WTC11 (cell line): ENCODE results near the gene PGP. TPM values are rescaled to one million over a fixed set of nuclear protein-coding genes. Genes with fewer than 3 reads are reported as not detected.

Experiments
- ATAC-seq: fragments of 200-7000 bp; cut with Tn5 transposase; 2 replicates; pipeline ENCODE4 v1.10.0; 2021; ENCODE audit warnings: mild to moderate bottlenecking, moderate library complexity
- CTCF ChIA-PET: fragments of 300-600 bp; sonication (Branson Sonifier 250); formaldehyde crosslinking; loops from one replicate; lab custom pipeline; 2021; ENCODE audit warnings: antibody characterized with exemption; lab: Charles Lee
- POLR2A ChIA-PET: fragments of 350-600 bp; sonication (Branson Sonifier 250); formaldehyde crosslinking; loops from one replicate; lab custom pipeline; 2021; ENCODE audit warnings: antibody characterized with exemption; lab: Charles Lee
- DNase-seq: peaks from one replicate; pipeline ENCODE4 v3.0.0; 2021; ENCODE audit warnings: low spot score
- H3K27ac Mint-ChIP-seq: 2 replicates; pipeline ENCODE4 v1.8.0; 2021; ENCODE audit warnings: mixed read lengths
- H3K27me3 Mint-ChIP-seq: 2 replicates; pipeline ENCODE4 v1.8.0; 2021; ENCODE audit warnings: low read depth, mild to moderate bottlenecking, moderate library complexity, mixed read lengths
- H3K36me3 Mint-ChIP-seq: 2 replicates; pipeline ENCODE4 v1.8.0; 2021; ENCODE audit warnings: mixed read lengths
- H3K4me1 Mint-ChIP-seq: 2 replicates; pipeline ENCODE4 v1.8.0; 2022; ENCODE audit warnings: mixed read lengths
- H3K4me3 Mint-ChIP-seq: 2 replicates; pipeline ENCODE4 v1.8.0; 2021; ENCODE audit warnings: mild to moderate bottlenecking, moderate library complexity, mixed read lengths
- H3K9me3 Mint-ChIP-seq: 2 replicates; pipeline ENCODE4 v1.8.0; 2021; ENCODE audit warnings: mixed read lengths
- CBFB ChIP-seq: sonication (generic); formaldehyde crosslinking; IDR thresholded peaks from 2 replicates; pipeline ENCODE4 v1.8.1; 2022; ENCODE audit warnings: mild to moderate bottlenecking, low read depth, missing genetic modification reagents
- SOX15 ChIP-seq: fragments of 250-450 bp; sonication (Bioruptor Pico); IDR thresholded peaks from 2 replicates; pipeline ENCODE4 v1.9.0; 2021; ENCODE audit warnings: mild to moderate bottlenecking
- ZNF219 ChIP-seq: sonication (generic); formaldehyde crosslinking; IDR thresholded peaks from 2 replicates; pipeline ENCODE4 v1.8.0; 2023; ENCODE audit warnings: missing genetic modification reagents, mild to moderate bottlenecking, borderline replicate concordance
- ZNF263 ChIP-seq: sonication (generic); formaldehyde crosslinking; IDR thresholded peaks from 2 replicates; pipeline ENCODE4 v1.8.1; 2022; ENCODE audit warnings: low read depth, mild to moderate bottlenecking, moderate library complexity, missing genetic modification reagents
- ZNF425 ChIP-seq: fragments of 250-450 bp; sonication (Bioruptor Pico); conservative IDR thresholded peaks from 2 replicates; pipeline ENCODE4 v1.9.0; 2021; ENCODE audit warnings: mild to moderate bottlenecking
- total RNA-seq: library from RNA; stranded (reverse); gene quantifications from 3 replicates; pipeline ENCODE4 v1.2.3, GENCODE V29; 2021
- TF ChIP-seq, protein P1 (sequence below): sonication (generic); formaldehyde crosslinking; IDR thresholded peaks from 2 replicates; pipeline ENCODE4 v1.8.0; 2023; ENCODE audit warnings: mild to moderate bottlenecking, missing genetic modification reagents
- TF ChIP-seq, protein P2 (sequence below): sonication (generic); formaldehyde crosslinking; IDR thresholded peaks from 2 replicates; pipeline ENCODE4 v1.8.1; 2022; ENCODE audit warnings: mild to moderate bottlenecking, moderate library complexity, missing genetic modification reagents

The PGP gene
- total RNA-seq, 1 experiment from 2014 or later, result 39.5 TPM

DNA sequence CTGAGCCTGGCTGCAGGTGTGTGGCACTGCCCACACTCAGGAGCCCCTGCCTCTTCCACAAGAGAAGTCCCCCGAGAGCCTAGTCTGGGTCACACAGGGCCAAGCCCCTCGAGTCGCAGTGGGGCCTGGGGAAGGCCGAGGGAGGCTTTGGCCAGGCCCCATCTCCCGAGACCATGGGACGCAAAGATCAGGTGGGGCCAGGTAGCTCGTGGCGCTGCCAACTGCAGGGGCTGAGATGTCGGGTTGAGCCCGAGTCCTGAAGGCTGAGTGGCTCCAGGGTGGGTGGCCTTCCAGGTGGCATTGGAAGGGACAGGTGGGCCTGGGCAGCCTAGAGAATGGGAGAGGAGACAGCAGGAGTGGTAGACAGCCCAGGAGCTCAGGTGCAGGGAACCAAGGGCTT, 52.7 kb downstream of the PGP start:
- POLR2A ChIA-PET, result no interaction called here

More for the DNA sequence above, 52.7 kb downstream of the PGP start:
- H3K9me3 Mint-ChIP-seq, result no peaks in the 10 kb centered on the region
- DNase-seq (no peak), ATAC-seq (no peak)
- no peak overlapping the region for H3K4me3 Mint-ChIP-seq
- CTCF ChIA-PET, result interaction anchor here (0.8 kb wide), 1 partner anchor 33 kb away, joined by 3 read pairs; no protein-coding TSS in a partner anchor
- no peaks in the 10 kb centered on the region for H3K27me3 Mint-ChIP-seq
- peaks cover 18% of the 10 kb centered on the region for H3K4me1 Mint-ChIP-seq
- H3K36me3 Mint-ChIP-seq, result peaks cover 13% of the 10 kb centered on the region
- peak overlapping the region; percentile 80 for H3K27ac Mint-ChIP-seq
- TF ChIP-seq ZNF425 (CRISPR knock-in tag) (no peak), ZNF263 (CRISPR knock-in tag) (no peak), CBFB (CRISPR knock-in tag) (no peak), SOX15 (CRISPR knock-in tag) (no peak), ZNF219 (CRISPR knock-in tag) (no peak)
- TF ChIP-seq, protein P1, sequence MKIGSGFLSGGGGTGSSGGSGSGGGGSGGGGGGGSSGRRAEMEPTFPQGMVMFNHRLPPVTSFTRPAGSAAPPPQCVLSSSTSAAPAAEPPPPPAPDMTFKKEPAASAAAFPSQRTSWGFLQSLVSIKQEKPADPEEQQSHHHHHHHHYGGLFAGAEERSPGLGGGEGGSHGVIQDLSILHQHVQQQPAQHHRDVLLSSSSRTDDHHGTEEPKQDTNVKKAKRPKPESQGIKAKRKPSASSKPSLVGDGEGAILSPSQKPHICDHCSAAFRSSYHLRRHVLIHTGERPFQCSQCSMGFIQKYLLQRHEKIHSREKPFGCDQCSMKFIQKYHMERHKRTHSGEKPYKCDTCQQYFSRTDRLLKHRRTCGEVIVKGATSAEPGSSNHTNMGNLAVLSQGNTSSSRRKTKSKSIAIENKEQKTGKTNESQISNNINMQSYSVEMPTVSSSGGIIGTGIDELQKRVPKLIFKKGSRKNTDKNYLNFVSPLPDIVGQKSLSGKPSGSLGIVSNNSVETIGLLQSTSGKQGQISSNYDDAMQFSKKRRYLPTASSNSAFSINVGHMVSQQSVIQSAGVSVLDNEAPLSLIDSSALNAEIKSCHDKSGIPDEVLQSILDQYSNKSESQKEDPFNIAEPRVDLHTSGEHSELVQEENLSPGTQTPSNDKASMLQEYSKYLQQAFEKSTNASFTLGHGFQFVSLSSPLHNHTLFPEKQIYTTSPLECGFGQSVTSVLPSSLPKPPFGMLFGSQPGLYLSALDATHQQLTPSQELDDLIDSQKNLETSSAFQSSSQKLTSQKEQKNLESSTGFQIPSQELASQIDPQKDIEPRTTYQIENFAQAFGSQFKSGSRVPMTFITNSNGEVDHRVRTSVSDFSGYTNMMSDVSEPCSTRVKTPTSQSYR (CRISPR knock-in tag), result no peak
- TF ChIP-seq, protein P2, sequence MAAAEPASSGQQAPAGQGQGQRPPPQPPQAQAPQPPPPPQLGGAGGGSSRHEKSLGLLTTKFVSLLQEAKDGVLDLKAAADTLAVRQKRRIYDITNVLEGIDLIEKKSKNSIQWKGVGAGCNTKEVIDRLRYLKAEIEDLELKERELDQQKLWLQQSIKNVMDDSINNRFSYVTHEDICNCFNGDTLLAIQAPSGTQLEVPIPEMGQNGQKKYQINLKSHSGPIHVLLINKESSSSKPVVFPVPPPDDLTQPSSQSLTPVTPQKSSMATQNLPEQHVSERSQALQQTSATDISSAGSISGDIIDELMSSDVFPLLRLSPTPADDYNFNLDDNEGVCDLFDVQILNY (CRISPR knock-in tag), result no peak

Other genes with a start within 250 kb of the PGP start
- gene RNF151, start 248.0 kb downstream of the PGP start, total RNA-seq, result 0.31 TPM in 1 of 3 replicates, not detected in the others
- gene TBL3, start 242.8 kb downstream of the PGP start, total RNA-seq, result 67.6 to 73.4 TPM (median 71.3 TPM) in 3 replicates
- gene NOXO1, start 233.4 kb downstream of the PGP start, total RNA-seq, result 5.7 to 7.7 TPM (median 6.9 TPM) in 3 replicates
- gene GFER, start 230.6 kb downstream of the PGP start, total RNA-seq, result 56.0 to 58.5 TPM (median 57.0 TPM) in 3 replicates
- 41.5 to 53.5 TPM (median 51.2 TPM) in 3 replicates for gene SYNGR3, start 224.9 kb downstream of the PGP start, total RNA-seq
- gene ZNF598, start 205.0 kb downstream of the PGP start, total RNA-seq, result 53.9 to 66.4 TPM (median 55.5 TPM) in 3 replicates
- 15.2 to 28.6 TPM (median 22.0 TPM) in 3 replicates for gene NPW, start 195.1 kb downstream of the PGP start, total RNA-seq
- gene NHERF2, start 187.9 kb downstream of the PGP start, total RNA-seq, result 23.3 to 31.1 TPM (median 28.0 TPM) in 3 replicates
- 90.5 to 93.4 TPM (median 93.3 TPM) in 3 replicates for gene NTHL1, start 167.0 kb downstream of the PGP start, total RNA-seq
- gene TSC2, start 166.9 kb downstream of the PGP start, total RNA-seq, result 103 to 134 TPM (median 117 TPM) in 3 replicates
- gene PKD1, start 78.9 kb downstream of the PGP start, total RNA-seq, result 96.8 to 102 TPM (median 98.9 TPM) in 3 replicates
- gene RAB26, start 66.2 kb downstream of the PGP start, total RNA-seq, result 6.2 to 7.3 TPM (median 6.9 TPM) in 3 replicates
- gene TRAF7, start 59.1 kb downstream of the PGP start, total RNA-seq, result 148 to 159 TPM (median 152 TPM) in 3 replicates
- 9.4 to 15.7 TPM (median 11.3 TPM) in 3 replicates for gene CASKIN1, start 18.2 kb downstream of the PGP start, total RNA-seq
- gene MLST8, start 9.4 kb downstream of the PGP start, total RNA-seq, result 71.6 to 76.1 TPM (median 75.9 TPM) in 3 replicates
- gene BRICD5, start 4.0 kb downstream of the PGP start, total RNA-seq, result 12.5 to 15.2 TPM (median 13.6 TPM) in 3 replicates
- 27.2 to 34.4 TPM (median 27.8 TPM) in 3 replicates for gene E4F1, start 8.8 kb upstream of the PGP start, total RNA-seq
- gene DNASE1L2, start 21.6 kb upstream of the PGP start, total RNA-seq, result 0.66 to 1.1 TPM (median 1.0 TPM) in 3 replicates
- 100 to 110 TPM (median 106 TPM) in 3 replicates for gene ECI1, start 36.7 kb upstream of the PGP start, total RNA-seq
- 331 to 333 TPM (median 333 TPM) in 3 replicates for gene RNPS1, start 53.3 kb upstream of the PGP start, total RNA-seq
- gene ABCA3, start 125.9 kb upstream of the PGP start, total RNA-seq, result 12.1 to 16.8 TPM (median 15.9 TPM) in 3 replicates
- 53.5 to 65.7 TPM (median 54.7 TPM) in 3 replicates for gene CCNF, start 214.6 kb upstream of the PGP start, total RNA-seq
- 51.7 to 61.6 TPM (median 51.9 TPM) in 3 replicates for gene TEDC2, start 245.3 kb upstream of the PGP start, total RNA-seq